ENCODE data around the gene TRAK2. TPM values are rescaled to one million over a fixed set of nuclear protein-coding genes. Genes with fewer than 3 reads are reported as not detected.
A peak's percentile ranks its signal among the peaks of the same experiment; 100 is the strongest.

The TRAK2 gene
- polyA plus RNA-seq, 1 of the 3 experiments (the other 2 are of a cell fraction) = 10.4 TPM

GRCh38 chr2:201471732-201472393 lies 20.6 kb upstream of the TRAK2 start (continued):
- TF ChIP-seq EZH2phosphoT487 (IDR thresholded peaks at IDR 0.05; ENCODE audit: borderline replicate concordance, low read depth) = no peak
- TF ChIP-seq RFX5 (IDR thresholded peaks at IDR 0.05; ENCODE audit: low read length) = no peak
- TF ChIP-seq, protein P1, sequence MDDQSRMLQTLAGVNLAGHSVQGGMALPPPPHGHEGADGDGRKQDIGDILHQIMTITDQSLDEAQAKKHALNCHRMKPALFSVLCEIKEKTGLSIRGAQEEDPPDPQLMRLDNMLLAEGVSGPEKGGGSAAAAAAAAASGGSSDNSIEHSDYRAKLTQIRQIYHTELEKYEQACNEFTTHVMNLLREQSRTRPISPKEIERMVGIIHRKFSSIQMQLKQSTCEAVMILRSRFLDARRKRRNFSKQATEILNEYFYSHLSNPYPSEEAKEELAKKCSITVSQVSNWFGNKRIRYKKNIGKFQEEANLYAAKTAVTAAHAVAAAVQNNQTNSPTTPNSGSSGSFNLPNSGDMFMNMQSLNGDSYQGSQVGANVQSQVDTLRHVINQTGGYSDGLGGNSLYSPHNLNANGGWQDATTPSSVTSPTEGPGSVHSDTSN (IDR thresholded peaks at IDR 0.05) = peak; percentile 79
- no peak for TF ChIP-seq SMC3 (IDR thresholded peaks at IDR 0.05; ENCODE audit: low read depth, low read length)
- no peak for TF ChIP-seq USF2 (IDR thresholded peaks at IDR 0.05; ENCODE audit: borderline replicate concordance, low read depth, low read length)
- no peak for TF ChIP-seq MEF2A (IDR thresholded peaks at IDR 0.05; ENCODE audit: borderline replicate concordance, low read depth)
- peak; percentile 54 to 68; a peak in 2 of 4 replicates for TF ChIP-seq EP300 (IDR thresholded peaks at IDR 0.05; ENCODE audit: borderline replicate concordance in 1 of 2, low read depth in 1 of 2, low read length in 1 of 2)
- TF ChIP-seq GATA2 (CRISPR knock-in tag; IDR thresholded peaks at IDR 0.05) = no peak
- TF ChIP-seq, protein P2, sequence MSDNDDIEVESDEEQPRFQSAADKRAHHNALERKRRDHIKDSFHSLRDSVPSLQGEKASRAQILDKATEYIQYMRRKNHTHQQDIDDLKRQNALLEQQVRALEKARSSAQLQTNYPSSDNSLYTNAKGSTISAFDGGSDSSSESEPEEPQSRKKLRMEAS (IDR thresholded peaks at IDR 0.05; ENCODE audit: low read depth) = no peak
- TF ChIP-seq, protein P3, sequence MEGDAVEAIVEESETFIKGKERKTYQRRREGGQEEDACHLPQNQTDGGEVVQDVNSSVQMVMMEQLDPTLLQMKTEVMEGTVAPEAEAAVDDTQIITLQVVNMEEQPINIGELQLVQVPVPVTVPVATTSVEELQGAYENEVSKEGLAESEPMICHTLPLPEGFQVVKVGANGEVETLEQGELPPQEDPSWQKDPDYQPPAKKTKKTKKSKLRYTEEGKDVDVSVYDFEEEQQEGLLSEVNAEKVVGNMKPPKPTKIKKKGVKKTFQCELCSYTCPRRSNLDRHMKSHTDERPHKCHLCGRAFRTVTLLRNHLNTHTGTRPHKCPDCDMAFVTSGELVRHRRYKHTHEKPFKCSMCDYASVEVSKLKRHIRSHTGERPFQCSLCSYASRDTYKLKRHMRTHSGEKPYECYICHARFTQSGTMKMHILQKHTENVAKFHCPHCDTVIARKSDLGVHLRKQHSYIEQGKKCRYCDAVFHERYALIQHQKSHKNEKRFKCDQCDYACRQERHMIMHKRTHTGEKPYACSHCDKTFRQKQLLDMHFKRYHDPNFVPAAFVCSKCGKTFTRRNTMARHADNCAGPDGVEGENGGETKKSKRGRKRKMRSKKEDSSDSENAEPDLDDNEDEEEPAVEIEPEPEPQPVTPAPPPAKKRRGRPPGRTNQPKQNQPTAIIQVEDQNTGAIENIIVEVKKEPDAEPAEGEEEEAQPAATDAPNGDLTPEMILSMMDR (IDR thresholded peaks at IDR 0.05) = no peak
- TF ChIP-seq SIN3A (IDR thresholded peaks at IDR 0.05; ENCODE audit: borderline replicate concordance, low read depth, low read length) = 0 out of 2 replicates have a peak, but pooled peaks have one; percentile 7
- TF ChIP-seq, protein P4, sequence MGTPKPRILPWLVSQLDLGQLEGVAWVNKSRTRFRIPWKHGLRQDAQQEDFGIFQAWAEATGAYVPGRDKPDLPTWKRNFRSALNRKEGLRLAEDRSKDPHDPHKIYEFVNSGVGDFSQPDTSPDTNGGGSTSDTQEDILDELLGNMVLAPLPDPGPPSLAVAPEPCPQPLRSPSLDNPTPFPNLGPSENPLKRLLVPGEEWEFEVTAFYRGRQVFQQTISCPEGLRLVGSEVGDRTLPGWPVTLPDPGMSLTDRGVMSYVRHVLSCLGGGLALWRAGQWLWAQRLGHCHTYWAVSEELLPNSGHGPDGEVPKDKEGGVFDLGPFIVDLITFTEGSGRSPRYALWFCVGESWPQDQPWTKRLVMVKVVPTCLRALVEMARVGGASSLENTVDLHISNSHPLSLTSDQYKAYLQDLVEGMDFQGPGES (IDR thresholded peaks at IDR 0.05; ENCODE audit: low read depth, low read length) = no peak
- 0 out of 2 replicates have a peak, but pooled peaks have one; percentile 18 for TF ChIP-seq TEAD4 (IDR thresholded peaks at IDR 0.05; ENCODE audit: borderline replicate concordance, insufficient read depth)
- TF ChIP-seq CHD2 (IDR thresholded peaks at IDR 0.05; ENCODE audit: low read length, partially characterized antibody) = no peak
